GM18868 (cell line): ENCODE measurements around the gene PKP1.

Source experiments
- ATAC-seq: cut with Tn5 transposase; IDR thresholded peaks from one replicate; pipeline ENCODE4 v1.9.1; 2021; ENCODE audit warnings: mild to moderate bottlenecking, moderate library complexity; ENCODE audit not compliant: unreplicated experiment

Gene PKP1

DNA sequence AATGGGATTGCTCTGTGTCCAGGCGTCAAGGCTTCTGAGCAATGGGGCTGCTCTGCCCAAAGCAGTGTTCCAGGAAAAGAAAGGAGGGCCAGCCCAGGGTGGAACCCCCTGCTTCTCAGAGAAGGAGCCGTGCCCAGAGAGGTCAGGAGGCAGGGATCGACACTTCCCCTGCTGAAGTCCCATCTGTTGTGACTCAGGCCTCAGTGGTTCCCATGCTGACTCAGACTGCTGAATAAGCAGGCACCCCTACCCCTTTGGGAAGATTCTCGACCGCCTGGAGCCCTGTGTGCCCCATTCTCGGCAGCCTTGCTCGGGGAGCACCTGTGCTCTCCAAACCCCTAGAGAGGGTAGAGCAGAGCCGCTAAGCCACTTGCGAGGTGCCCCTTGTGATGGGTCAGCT lies 23.9 kb downstream of the PKP1 start:
- ATAC-seq, result no peak

DNA sequence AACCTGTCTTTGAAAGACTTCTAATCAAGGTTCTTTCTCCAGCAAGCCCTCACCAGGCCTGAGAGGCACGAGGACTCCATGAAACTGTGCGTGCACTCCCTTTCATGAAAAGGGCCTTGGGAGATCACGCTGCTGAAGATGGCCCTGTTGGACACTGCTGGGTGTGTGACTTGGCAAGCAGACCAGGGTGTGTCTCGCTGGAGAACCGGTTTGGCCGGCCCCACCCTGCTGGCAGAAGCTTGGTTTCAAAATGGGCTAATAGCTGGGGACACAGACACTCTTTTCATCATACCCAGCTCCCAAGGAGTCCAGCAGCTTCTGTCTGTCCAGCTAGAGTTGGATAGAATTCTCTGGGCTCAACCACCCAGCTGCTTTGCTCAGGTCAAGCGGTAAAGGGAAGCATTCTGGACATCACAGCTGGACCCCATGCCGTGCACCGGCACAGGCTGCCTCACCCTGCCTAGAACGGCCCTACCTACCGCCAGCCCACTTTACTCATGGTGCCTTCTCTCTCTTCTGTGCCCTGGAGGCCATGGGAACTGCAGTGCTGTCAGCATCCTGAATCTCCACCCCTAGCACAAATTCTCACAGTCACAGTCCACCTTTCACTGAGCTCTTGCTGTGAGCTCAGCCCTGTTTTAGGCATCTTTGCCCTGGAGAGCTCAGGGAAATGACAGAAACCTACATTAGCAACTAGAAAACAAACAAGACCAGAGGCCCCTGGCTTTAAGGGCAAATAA lies 24.6 kb downstream of the PKP1 start:
- ATAC-seq, result no peak

GRCh38 chr1:201309416-201309815 lies 26.1 kb downstream of the PKP1 start:
- ATAC-seq, result no peak

DNA sequence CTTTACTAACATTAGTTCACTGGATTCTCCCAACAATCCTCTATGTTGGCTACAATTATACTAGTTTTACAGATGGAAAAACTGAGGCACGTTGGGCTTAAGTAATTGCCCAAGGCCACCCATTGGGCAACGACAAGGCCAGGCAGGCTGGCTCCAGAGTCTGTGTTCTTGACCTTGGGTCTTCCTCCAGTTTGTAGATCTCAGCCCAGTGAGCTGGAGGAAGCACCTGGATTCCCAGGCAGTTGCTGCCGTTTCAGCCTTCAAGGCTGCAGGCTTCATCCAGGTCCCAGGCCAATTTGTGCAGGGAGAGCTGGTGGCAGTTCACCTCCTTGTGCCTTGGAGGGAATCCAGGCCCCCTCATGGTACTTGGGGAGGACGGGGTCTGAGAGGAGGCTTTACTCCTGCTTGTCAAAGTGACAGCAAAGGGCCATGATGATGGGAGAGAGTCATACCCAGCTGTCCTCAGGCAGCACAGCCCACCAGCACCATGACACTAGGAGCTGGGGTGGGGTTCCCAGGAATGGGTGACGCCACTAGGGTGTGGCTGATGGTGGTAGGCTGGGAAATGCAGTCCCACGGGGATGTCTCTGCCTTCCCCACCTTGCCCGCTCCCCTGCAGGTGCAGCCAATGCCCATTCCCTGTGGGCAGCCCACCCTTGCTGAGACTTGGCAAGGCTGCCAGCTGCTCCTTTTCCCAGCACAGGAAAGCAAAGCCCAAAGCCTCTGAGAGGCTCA lies 27.1 kb downstream of the PKP1 start:
- no peak for ATAC-seq

GRCh38 chr1:201310986-201311355 lies 27.7 kb downstream of the PKP1 start:
- no peak for ATAC-seq

DNA sequence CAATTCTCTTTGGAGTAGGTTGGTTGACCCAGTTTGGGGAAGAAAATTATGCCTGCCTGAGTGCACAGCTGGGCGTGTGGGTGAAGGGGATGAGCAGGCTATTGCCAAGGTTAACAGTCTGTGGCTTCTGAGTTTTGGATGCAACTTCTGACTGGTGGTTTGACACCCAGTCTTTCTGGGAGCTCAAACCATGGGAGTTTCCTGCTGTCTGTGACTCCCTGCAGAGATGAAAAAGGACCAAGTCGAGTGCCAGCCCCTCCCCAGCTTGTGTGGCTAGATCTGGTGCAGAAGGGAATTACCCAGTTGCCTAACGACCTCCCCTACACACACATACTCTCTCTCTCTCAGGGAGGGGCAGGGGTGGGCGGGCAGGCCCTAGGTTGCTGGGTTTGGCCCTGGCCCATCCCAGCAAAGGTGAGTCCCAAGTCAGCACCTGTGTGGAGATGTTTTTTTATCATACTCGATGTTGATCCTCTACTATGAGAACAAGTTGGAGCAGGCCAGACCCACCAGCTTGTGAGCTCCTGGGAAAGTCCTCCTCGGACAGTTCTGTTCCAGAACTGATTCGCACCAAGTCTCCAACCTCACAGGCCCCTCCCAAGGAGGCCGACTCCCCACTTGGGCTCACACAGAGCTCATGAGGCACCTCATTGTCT lies 28.2 kb downstream of the PKP1 start:
- no peak for ATAC-seq

DNA sequence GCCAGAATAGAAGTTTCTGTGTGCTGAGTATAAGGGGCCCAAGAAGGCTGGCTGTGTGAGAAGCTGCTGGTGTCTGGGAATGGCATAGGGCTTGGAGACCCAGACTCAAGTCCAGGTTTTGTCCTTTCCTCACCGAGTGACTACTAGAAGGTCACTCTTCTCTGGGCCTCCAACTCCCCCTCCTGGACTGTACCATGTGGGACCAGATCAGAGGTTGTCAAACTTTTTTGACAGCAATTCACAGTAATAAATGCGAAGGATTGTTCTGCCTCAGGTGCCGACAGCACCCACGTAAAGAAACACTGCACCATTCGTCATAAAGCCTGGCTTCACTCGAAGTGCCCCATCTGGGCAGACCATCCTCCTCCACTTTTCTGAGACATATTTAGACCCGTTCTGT lies 29.0 kb downstream of the PKP1 start:
- ATAC-seq, result no peak

GRCh38 chr1:201313086-201313485 lies 29.8 kb downstream of the PKP1 start:
- ATAC-seq, result no peak

GRCh38 chr1:201316556-201316955 lies 33.2 kb downstream of the PKP1 start:
- ATAC-seq, result no peak

- no peak for ATAC-seq
Observed at GRCh38 chr1:201317551-201317950, 34.2 kb downstream of the PKP1 start.

GRCh38 chr1:201318504-201319340 lies 35.4 kb downstream of the PKP1 start:
- no peak for ATAC-seq

- no peak for ATAC-seq
Observed at GRCh38 chr1:201319631-201320030, 36.3 kb downstream of the PKP1 start.

DNA sequence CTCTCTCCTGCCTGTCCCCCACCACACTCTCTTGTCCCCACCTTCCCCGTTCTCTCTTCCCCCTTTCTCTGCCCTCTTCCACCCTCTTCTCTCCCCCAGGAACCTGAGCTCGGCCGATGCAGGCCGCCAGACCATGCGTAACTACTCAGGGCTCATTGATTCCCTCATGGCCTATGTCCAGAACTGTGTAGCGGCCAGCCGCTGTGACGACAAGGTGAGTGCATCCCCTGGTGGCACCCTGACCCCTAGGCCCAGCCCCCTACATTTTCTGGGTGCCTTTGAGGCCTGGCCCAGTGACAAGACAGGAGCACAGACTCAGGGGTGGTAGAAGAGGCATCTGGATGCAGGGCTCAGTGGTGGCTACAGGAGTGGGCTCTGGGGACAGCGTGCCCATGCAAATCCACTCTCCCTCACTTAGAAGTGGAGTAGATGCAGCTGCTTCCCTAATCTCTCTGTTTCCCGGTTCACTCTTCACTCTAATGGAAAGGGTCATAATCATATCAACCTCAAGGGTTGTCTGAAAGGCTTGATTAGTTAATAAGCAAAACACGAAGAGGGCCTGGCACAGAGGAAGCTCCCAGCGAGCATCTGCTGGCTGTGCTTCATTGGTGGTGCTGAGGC lies 37.0 kb downstream of the PKP1 start:
- ATAC-seq, result no peak

DNA sequence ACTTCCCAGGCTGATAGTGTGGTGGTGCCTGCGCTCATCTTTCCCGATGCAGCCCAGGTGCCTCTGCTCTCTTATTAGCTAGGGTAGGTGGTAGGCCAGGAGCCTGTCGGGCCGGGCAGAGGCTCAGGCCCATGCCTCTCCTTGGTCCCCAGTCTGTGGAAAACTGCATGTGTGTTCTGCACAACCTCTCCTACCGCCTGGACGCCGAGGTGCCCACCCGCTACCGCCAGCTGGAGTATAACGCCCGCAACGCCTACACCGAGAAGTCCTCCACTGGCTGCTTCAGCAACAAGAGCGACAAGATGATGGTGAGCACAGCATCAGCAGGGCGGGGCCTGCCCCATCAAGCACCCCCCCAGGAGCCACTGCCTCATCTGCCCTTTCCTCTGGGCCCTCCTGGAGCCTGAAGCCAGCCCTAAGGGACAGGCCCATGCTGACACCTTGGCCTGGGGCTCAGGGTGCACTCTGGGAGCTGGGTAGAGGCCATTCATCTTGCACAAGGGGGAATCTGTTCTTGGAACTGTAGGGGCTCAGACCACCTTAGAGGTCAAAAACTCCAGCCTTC lies 38.6 kb downstream of the PKP1 start:
- ATAC-seq, result no peak

GRCh38 chr1:201322653-201323510 lies 39.6 kb downstream of the PKP1 start:
- no peak for ATAC-seq

DNA sequence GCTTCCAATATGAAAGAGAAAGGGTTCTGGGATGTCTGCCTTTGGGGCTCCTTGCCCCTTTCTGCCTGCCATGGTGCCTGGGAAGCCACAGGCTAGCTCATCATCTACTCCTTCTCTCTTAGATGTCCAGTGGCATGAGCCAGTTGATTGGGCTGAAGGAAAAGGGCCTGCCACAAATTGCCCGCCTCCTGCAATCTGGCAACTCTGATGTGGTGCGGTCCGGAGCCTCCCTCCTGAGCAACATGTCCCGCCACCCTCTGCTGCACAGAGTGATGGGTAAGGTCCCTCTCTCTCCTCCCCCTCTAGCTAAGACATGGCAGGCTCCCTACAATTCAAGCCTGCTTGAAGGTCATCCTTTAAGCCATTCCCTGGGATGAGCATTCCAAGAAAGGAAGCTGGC lies 41.0 kb downstream of the PKP1 start:
- no peak for ATAC-seq

DNA sequence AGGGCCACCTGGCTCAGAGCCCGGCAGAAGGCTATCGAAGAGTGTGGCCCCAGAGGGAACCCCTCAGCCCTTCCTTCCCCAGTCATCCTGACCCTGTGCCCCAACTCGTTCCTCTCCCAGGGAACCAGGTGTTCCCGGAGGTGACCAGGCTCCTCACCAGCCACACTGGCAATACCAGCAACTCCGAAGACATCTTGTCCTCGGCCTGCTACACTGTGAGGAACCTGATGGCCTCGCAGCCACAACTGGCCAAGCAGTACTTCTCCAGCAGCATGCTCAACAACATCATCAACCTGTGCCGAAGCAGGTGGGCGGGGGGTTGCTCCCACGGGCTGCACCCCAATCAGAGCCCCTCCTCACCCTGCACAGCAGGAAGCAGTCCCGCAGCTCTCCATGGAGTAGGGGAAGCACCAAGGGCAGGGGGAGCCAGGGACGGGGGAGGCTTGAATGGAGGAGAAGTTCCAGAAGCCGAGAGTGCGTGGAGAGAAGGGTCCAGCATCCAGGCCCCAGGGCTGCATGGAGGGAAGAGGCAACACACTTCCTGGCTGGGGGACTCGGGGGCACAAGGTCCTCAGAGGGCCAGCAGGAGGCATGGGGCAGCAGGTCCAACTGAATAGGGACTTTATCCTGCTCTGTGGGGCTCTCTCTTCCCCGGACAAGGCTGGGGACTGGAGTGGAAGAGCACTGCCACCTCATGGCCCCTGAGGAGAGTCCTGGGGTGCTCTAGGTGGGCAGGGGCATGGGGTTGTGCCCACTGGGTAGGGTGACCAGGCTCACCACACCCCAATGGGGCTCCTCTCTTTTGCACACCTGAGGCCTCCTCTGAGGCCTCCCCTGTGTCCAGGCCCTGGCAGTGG lies 41.7 kb downstream of the PKP1 start:
- no peak for ATAC-seq

- no peak for ATAC-seq
Observed at GRCh38 chr1:201325678-201326060, 42.4 kb downstream of the PKP1 start.

DNA sequence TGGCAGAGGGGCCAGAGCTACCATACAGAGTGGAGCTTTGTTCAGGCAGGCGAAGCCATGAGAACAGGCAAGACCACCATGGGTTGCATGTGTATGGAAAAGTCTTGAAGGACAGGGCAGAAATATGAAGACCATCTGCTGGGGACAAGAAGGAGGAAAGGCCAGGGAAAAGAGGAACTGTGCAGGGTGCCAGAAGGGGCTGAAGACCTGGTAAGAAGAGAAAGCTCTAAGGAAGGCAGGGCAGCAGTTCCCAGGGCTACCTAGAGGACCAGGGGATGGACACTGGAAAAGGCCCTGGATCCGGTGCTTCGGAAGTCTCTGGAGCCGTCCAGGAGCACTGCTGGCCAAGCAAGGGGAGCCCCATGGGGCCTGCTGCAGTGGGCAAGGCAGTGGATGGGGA lies 43.4 kb downstream of the PKP1 start:
- no peak for ATAC-seq
